IPS-11a (cell line): ENCODE measurements around the gene GLIS1.

ENCODE experiments used
- H3K4me3 ChIP-seq: one replicate; pipeline ENCODE4 v1.5.1; 2013; ENCODE audit warnings: low read depth, low read length, control low read depth

GLIS1 gene

GRCh38 chr1:53681351-53681976 lies 57.5 kb downstream of the GLIS1 start:
- H3K4me3 ChIP-seq: no peak overlapping the region

DNA sequence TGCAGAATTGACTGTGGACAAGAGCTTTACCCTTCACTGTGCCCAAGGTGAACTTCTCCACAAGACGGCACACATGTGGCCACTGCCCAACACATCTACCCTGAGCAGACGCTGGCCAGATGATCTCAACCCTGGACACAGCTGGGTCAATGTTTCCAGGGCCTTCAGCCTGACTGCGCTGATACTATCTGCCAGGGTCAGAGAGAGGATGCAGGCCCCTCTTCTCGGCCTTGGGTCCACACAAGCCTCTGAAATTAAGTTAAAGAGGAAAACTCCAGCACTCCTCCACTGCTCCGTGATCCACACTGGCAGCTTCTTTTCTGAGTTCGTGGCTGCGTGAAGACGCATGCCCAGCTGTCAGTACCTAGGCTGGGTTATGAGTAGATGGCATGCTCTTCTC lies 58.1 kb downstream of the GLIS1 start:
- H3K4me3 ChIP-seq: no peak overlapping the region

DNA sequence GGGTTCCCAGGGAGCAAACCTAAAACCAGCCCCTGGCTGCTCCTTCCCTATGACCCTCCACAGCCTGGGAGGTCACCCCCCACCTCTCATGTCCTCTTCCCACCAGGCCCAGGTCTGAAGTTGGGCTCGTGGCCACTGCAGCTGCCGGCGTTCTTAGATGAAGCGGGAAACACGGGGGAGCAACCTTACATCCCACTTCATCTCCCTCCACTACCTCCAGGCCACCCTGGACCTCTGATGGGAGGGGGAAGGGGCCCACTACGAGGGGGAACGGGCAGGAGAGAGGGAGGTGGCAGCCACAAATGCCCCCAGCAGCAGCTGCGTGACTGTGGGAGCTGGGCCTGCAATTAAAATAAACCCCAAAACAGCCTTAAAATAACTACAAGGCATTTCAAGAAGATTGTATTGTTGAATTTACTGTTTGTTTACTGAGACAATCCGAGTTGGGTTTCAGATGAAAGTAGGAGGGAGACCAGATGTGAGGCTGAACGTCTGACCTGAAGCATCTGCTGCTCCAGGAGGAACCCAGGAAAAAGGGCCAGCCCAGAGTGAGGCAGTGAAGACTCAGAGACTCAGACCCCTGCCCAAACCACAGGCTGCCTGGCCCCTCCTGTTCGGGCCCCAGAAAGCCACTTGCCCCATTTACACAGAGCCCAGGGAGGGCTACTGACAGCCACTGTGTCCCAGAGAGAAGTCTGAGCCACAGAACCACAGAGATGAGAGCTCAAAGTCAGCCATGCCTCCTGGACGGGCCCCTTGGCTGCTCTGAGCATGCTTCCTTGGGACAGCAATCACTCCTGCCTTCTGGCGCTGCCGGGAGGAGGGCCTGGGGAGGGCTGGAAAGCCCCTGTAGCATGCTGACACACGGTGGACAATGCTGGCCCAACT lies 59.8 kb downstream of the GLIS1 start:
- H3K4me3 ChIP-seq: no peak overlapping the region

DNA sequence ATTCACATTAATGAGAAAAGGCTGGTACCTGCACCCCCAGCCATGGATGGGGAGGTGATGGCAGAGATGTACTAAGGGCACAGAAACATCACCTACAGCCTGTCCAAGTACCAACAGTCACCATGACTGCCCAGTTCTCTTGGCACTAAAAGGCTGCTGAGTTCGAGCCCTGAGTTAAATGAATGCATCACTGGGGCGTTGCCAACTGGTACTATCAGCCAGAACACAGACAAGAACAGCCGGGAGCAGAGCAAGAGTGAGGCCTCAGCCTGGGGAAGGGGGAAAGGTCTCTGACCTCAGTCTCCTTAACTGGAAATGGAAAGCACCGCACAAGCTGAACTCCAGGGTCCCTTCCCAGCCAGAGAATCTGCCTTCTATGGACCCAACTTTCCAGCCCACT lies 60.5 kb downstream of the GLIS1 start:
- no peak overlapping the region for H3K4me3 ChIP-seq

- H3K4me3 ChIP-seq: no peak overlapping the region
Observed at GRCh38 chr1:53678046-53678445, 60.9 kb downstream of the GLIS1 start.

DNA sequence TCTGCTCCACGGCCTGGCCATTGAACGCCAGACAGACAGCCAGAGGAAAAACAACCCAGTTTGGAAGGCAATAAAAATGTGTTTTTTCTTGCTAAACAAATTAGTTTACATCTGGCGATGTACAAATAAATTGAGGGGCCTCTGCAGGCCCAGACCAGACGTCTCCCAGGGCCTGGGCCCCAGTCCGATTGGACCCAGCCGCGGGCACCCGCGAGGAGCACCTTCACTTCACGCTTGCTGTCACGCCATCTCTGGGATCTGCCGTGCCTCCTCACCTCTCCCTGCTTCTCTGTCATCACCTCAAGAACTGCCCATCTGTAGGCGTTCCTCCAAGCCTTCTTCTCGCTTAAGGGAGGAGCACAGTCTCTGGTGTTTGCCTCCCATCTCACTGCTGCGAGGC lies 61.5 kb downstream of the GLIS1 start:
- no peak overlapping the region for H3K4me3 ChIP-seq

- H3K4me3 ChIP-seq: no peak overlapping the region
Observed at GRCh38 chr1:53672785-53673184, 66.2 kb downstream of the GLIS1 start.

DNA sequence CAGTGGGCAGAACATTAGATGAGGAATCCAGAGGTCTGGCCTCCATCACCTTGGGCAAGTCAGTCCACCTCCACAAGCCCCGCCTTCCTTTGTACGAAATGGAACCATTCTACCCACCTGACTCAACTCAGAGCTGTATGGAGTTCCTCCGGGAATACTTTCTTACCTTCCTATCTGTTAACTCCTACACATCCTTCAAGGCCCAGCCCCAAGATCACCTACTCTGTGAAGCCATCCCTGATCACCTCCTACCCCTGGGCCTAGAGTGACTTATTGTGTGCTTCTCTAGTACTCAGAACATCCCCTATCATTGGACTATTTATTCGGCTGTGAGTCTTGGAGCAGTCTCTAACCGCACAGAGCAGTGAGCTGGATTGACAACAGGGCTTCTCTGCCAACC lies 66.7 kb downstream of the GLIS1 start:
- H3K4me3 ChIP-seq: no peak overlapping the region

- H3K4me3 ChIP-seq: no peak overlapping the region
Observed at GRCh38 chr1:53669621-53670191, 69.3 kb downstream of the GLIS1 start.

GRCh38 chr1:53666566-53666965 lies 72.4 kb downstream of the GLIS1 start:
- no peak overlapping the region for H3K4me3 ChIP-seq

DNA sequence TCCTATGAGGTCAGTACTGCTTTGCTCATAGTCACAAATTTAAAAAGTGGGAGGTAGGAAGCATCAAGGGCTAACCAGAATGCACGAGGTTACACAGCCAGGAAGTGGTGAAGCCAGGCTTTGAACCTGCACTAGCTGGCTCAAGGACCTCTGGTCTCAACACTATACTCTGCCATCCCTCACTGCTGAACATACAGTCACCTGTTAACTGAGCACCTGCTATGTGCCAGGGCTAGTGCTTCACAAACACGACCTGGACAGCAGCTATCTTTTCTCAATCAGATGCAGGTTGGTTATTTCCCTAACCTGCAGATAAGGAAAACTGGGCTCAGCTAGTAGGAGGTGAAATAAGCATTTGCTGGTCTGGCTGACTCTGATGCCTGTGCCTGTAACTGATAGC lies 73.0 kb downstream of the GLIS1 start:
- H3K4me3 ChIP-seq: no peak overlapping the region

DNA sequence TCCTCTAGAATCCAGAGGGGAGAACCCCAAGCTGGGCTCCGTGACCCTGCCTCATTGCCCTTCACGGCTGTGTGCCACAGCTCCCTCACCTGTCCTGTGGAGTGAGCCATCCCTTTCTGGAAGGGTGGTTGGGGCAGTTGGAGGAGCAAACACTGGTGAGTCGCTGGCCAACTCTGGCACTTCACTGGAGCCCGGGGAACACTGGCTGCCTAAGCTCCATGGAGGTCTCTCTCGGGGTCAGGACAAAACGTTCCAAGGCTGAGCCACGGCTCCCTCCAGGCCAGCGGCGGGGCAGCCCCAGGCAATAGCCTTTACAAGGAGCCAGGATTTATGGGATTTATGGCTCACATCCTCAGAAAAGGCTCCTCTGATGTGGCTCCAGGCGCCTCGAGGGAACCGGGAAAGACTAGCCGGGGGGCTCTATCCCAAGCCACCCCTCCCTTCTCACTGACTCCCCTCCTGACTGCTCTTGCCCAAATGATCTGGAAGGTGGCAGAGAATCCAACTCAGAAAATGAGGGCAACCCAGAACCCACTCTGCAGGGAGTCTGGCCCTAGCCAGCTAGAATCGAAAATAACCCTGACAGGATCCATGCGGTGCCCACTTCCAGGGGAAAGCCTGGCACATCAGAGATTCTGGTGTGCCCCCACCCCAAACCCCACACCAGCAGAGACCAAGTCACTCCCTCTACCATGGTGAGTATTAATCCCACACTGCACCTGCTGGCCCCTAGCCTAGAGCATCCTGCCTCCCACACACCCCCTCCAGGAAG lies 75.2 kb downstream of the GLIS1 start:
- no peak overlapping the region for H3K4me3 ChIP-seq

GRCh38 chr1:53662951-53663350 lies 76.0 kb downstream of the GLIS1 start:
- H3K4me3 ChIP-seq: no peak overlapping the region

GRCh38 chr1:53662169-53662568 lies 76.8 kb downstream of the GLIS1 start:
- no peak overlapping the region for H3K4me3 ChIP-seq

DNA sequence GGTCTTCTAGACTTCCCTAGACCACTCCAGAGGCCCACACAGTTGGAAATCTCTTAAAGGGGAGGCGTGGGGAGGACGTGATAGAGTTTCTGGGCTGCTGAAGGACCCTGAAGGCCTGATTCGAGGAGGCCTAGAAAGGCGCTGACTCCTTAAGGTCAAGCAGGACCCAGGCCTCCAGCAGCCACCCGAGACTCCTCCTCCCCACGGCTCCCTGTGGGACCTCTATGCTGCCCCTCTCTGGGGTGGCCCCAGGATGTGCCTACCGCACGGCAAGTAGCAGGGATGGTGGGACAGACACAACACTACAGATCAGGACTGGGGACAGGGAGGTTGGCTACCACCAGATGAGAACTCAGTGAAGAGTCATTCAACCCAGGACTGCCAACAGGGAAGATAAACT lies 77.5 kb downstream of the GLIS1 start:
- no peak overlapping the region for H3K4me3 ChIP-seq

- no peak overlapping the region for H3K4me3 ChIP-seq
Observed at GRCh38 chr1:53660666-53661065, 78.3 kb downstream of the GLIS1 start.

- no peak overlapping the region for H3K4me3 ChIP-seq
Observed at GRCh38 chr1:53659436-53659835, 79.5 kb downstream of the GLIS1 start.

- no peak overlapping the region for H3K4me3 ChIP-seq
Observed at GRCh38 chr1:53658489-53659230, 80.3 kb downstream of the GLIS1 start.

DNA sequence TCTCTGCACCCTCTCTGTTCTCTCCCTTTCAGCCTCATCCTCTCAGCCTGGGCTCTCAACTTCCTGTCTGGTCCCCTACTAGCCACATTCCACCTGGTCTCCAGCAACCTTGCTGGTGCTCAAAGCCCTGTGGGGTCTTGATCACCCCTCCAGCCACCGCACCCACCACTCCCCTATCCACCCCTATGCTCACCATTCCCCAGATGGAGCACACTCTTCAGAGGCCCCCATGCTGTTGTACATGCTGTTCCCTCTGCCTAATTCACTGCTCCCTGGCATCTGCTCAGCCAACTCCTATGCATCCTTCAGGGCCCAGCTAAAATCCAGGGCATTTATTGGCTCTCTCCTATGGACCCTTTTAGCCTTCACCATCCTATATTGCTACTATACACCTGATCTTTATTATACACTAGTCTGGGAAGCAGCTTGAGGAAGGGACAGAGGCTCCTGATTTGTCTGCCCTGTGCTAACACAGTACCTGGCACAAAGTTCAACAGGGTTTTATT lies 81.0 kb downstream of the GLIS1 start:
- no peak overlapping the region for H3K4me3 ChIP-seq

- no peak overlapping the region for H3K4me3 ChIP-seq
Observed at GRCh38 chr1:53657531-53657805, 81.5 kb downstream of the GLIS1 start.
